ENCODE data around the gene MPZL1. TPM values are rescaled to one million over a fixed set of nuclear protein-coding genes. Genes with fewer than 3 reads are reported as not detected.

Gene MPZL1
- 10 to 100 TPM; 43.5 to 86.8 (median 86.2) TPM for total RNA-seq

- Histone ChIP-seq H3K36me3 (no peaks in the 10 kb centered on the region), H3K27ac (peak within 1 kb of the TSS; percentile 92 to 93), H3K9me3 (no peaks in the 10 kb centered on the region), H3K4me1 (peaks cover 0 to 17% of the 10 kb centered on the region in 2 donors), H3K27me3 (no peaks in the 10 kb centered on the region), H3K4me3 (peak within 1 kb of the TSS; percentile 83 to 100 (median 96))
- DNase-seq (ENCODE audit: low spot score in 2 of 2), result peak; percentile 93 to 96
- TF ChIP-seq POLR2AphosphoS5 (IDR thresholded peaks at IDR 0.05), result peak in 2 of 3 donors; percentile 29 to 51
- TF ChIP-seq, protein P1, sequence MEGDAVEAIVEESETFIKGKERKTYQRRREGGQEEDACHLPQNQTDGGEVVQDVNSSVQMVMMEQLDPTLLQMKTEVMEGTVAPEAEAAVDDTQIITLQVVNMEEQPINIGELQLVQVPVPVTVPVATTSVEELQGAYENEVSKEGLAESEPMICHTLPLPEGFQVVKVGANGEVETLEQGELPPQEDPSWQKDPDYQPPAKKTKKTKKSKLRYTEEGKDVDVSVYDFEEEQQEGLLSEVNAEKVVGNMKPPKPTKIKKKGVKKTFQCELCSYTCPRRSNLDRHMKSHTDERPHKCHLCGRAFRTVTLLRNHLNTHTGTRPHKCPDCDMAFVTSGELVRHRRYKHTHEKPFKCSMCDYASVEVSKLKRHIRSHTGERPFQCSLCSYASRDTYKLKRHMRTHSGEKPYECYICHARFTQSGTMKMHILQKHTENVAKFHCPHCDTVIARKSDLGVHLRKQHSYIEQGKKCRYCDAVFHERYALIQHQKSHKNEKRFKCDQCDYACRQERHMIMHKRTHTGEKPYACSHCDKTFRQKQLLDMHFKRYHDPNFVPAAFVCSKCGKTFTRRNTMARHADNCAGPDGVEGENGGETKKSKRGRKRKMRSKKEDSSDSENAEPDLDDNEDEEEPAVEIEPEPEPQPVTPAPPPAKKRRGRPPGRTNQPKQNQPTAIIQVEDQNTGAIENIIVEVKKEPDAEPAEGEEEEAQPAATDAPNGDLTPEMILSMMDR (IDR thresholded peaks at IDR 0.05), result no peak
- TF ChIP-seq POLR2A (IDR thresholded peaks at IDR 0.05), result peak; percentile 64
- intact Hi-C loops (cut with DNase I; ENCODE audit: low total_unique reads), result loop anchor here (10.0 kb wide), 1 partner anchor 83 kb away; no protein-coding TSS in a partner anchor
These were observed at the start of gene MPZL1 for GRCh38 chr1:167721617-167722151. Gene MPZL1, plus strand, starts transcription at chr1:167721982. Its CDS starts 170 bp downstream, at chr1:167722152.

- Histone ChIP-seq H3K36me3 (no peaks in the 10 kb centered on the region), H3K9me3 (no peaks in the 10 kb centered on the region), H3K4me3 (no peak overlapping the region), H3K27ac (no peak overlapping the region), H3K4me1 (peaks cover 0 to 3% of the 10 kb centered on the region in 2 donors), H3K27me3 (no peaks in the 10 kb centered on the region)
- intact Hi-C loops (cut with DNase I; ENCODE audit: low total_unique reads), result no loop called here
- no peak for TF ChIP-seq POLR2A (IDR thresholded peaks at IDR 0.05)
- TF ChIP-seq, protein P1 (IDR thresholded peaks at IDR 0.05), result no peak
- TF ChIP-seq POLR2AphosphoS5 (IDR thresholded peaks at IDR 0.05), result no peak
- no peak for DNase-seq (ENCODE audit: low spot score in 2 of 2)
These were observed 49.0 kb upstream of the MPZL1 start for GRCh38 chr1:167672831-167673230.

GRCh38 chr1:167673265-167673664 lies 48.5 kb upstream of the MPZL1 start:
- H3K36me3 ChIP-seq, result no peaks in the 10 kb centered on the region
- H3K4me3 ChIP-seq, result no peak overlapping the region
- no peaks in the 10 kb centered on the region for H3K27me3 ChIP-seq
- intact Hi-C loops (cut with DNase I; ENCODE audit: low total_unique reads), result no loop called here
- no peak overlapping the region for H3K27ac ChIP-seq
- no peak for DNase-seq (ENCODE audit: low spot score in 2 of 2)
- TF ChIP-seq, protein P1 (IDR thresholded peaks at IDR 0.05), result no peak
- TF ChIP-seq POLR2A (IDR thresholded peaks at IDR 0.05) (no peak), POLR2AphosphoS5 (IDR thresholded peaks at IDR 0.05) (no peak)
- H3K9me3 ChIP-seq, result no peaks in the 10 kb centered on the region
- H3K4me1 ChIP-seq, result peaks cover 0 to 3% of the 10 kb centered on the region in 2 donors

DNA sequence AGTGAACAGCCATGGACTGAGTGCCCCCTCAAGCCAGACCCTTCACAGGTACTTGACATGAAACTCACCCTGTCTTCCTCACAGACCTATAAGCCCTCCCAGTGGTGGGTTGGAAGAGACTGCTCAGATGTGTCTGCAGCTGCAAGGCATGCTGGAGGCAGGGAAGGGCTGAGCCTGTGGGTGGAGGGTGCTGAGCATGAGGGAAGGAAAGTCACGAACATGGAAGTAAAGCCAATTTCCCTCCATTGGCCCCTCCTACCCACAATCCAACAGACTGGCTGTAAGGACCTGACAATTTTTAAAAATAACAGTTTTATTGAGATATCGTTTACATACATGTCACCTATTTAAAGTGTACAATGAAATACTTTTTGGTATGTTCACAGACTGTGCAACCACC lies 47.6 kb upstream of the MPZL1 start:
- no peak overlapping the region for H3K27ac ChIP-seq
- intact Hi-C loops (cut with DNase I; ENCODE audit: low total_unique reads), result no loop called here
- H3K4me3 ChIP-seq, result no peak overlapping the region
- H3K36me3 ChIP-seq, result no peaks in the 10 kb centered on the region
- no peaks in the 10 kb centered on the region for H3K9me3 ChIP-seq
- TF ChIP-seq, protein P1 (IDR thresholded peaks at IDR 0.05), result no peak
- TF ChIP-seq POLR2AphosphoS5 (IDR thresholded peaks at IDR 0.05), result no peak
- no peak for TF ChIP-seq POLR2A (IDR thresholded peaks at IDR 0.05)
- H3K27me3 ChIP-seq, result no peaks in the 10 kb centered on the region
- no peak for DNase-seq (ENCODE audit: low spot score in 2 of 2)
- peaks cover 0 to 3% of the 10 kb centered on the region in 2 donors for H3K4me1 ChIP-seq

DNA sequence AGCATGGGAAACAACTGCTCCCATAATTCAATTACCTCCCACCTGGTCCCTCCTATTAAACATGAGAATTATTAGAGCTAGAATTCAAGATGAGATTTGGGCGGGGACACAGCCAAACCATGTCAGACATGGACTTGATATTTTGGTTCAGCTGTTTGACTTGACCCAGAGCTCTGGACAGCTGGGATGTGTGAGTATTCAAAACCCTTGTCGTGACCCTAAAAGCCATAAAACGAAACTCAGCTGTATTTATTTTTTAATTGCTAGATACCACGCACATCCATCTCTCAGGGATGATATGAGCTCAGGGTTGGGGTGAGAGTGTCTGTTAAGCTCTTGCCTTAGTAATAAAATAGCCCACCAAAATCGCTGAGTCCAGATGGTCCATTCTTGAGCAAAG lies 46.3 kb upstream of the MPZL1 start:
- Histone ChIP-seq H3K9me3 (no peaks in the 10 kb centered on the region), H3K27ac (no peak overlapping the region), H3K27me3 (no peaks in the 10 kb centered on the region), H3K4me1 (no peaks in the 10 kb centered on the region), H3K4me3 (no peak overlapping the region), H3K36me3 (no peaks in the 10 kb centered on the region)
- no peak for TF ChIP-seq POLR2A (IDR thresholded peaks at IDR 0.05)
- TF ChIP-seq, protein P1 (IDR thresholded peaks at IDR 0.05), result no peak
- no peak for TF ChIP-seq POLR2AphosphoS5 (IDR thresholded peaks at IDR 0.05)
- intact Hi-C loops (cut with DNase I; ENCODE audit: low total_unique reads), result no loop called here
- DNase-seq (ENCODE audit: low spot score in 2 of 2), result no peak

Measured in breast epithelium (tissue), 4 donors.